Activated naive CD8-positive, alpha-beta T cell treated with anti-CD3 and anti-CD28 coated beads, Interleukin-2, amount 50 U/mL, for 16 hours (primary cell): Measurements from ENCODE around the gene ATF4.

ENCODE experiments used
- DNase-seq: peaks from one replicate; pipeline ENCODE4 v3.0.0-alpha.2; 2020; ENCODE audit warnings: low read depth, low spot score

ATF4 gene

GRCh38 chr22:39520226-39521105 is at the start of gene ATF4:
TSS of gene ATF4 (plus strand) at chr22:39520562. CDS start at chr22:39521446, 884 bp downstream.
- peak; percentile 77 for DNase-seq

GRCh38 chr22:39471381-39472141 is 48.8 kb upstream of the ATF4 start:
- no peak for DNase-seq

DNA sequence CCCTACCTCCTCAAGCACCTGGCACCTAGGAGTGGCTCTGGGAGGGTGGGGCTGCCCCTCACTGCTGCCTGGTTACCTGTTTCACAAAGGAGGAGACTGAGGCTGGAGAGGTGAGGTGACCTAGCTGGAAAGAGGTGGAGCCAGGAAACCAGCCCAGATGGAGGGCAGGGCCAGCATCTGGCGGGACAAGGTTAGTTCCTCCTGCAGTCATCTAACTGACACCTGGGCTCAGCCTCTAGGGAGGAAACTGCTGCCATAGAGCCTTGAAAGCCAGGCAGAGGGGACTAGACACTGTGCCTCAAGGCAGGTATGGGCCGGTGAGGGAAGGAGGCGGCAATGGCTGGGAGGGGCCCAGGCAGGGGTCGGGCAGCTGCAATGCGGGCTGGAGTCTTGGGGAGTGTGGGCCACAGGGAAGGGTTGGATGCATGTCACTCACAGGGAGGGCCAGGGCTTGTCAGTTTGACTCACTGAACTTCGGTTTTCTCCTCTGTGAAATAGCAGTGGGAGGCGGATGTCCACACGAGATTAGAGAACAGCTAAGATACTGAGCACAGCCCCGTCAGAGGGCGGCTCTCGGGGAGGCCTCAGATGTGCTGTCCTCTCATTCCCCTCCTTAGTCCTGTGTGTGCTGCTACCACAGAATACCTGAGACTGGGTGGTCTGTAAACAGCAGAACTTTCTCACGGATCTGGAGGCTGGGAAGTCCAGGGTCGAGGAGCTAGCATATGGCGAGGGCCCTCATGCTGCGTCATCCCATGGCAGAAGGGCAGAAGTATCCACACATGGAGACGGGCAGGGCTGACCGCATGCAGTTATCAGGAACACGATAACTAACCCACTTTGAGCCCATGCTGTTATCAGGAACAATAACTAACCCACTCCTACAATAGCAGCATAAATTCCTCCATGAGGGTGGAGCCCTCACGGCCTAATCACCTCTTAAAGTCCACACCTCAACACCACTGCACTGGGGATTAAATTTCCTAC is 47.5 kb upstream of the ATF4 start:
- no peak for DNase-seq

DNA sequence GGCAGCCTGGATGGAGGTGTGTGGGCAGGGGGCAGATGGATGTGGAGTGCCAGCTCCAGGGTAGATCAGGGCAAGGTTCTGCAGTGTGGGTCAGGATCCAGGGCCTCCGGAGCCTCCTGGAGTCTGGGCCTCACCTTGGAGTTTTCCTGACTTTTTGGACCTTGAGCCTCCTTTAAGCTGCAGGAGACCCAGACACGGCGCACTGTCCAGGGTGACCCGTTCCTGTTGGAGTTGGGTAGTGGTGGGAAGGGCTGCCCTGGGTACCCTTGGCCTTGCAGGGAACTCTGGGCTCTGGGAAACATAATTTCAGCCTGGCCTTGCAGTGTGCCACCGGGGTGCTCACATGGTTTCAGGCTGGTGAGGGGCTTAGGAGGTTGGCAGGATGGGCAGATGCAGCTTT is 46.5 kb upstream of the ATF4 start:
- DNase-seq = no peak

- DNase-seq = no peak
These were observed 45.8 kb upstream of the ATF4 start for GRCh38 chr22:39474351-39475111.

- no peak for DNase-seq
These were observed 45.0 kb upstream of the ATF4 start for GRCh38 chr22:39475337-39475736.

DNA sequence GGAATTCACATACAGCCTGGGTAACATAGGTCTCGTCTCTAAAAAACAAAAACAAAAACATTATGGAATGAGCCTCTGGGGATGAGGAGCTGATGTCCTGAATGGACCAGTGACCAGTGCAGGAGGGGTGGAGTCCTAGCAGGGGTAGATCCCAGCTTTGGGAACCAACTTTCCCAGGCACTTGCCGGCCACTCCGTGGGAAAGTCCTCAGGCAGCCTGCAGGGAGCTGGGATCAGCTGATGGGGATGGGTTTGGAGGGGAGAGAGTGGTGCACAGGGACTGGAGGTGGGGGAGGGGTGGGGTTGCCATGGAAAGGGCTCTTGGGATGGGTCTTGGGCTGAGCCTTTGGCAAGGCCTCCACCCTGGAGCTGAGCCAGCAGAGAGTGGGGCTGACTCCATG is 44.5 kb upstream of the ATF4 start:
- no peak for DNase-seq

- no peak for DNase-seq
These were observed 43.7 kb upstream of the ATF4 start for GRCh38 chr22:39476664-39477063.

GRCh38 chr22:39477542-39477941 is 42.8 kb upstream of the ATF4 start:
- no peak for DNase-seq

DNA sequence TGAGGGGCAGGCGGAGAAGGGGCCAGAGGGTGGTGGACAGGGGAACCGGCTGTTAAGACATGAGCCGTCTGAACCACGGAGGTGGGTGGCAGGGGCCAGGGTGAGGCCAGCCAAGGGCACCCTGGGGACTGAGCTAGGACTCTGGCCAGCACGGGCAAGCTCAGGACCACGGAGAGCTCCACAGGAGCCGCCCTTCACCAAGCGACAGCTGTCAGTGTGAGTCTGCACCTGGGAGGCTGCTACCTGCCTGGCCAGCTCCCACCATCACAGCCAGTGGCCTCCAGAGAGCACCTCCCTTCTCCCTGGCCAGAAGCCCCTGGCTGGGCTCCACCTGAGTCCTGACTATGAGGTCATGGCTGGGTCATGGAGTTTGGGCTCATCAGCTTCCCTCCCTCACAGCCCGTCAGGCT is 41.9 kb upstream of the ATF4 start:
- DNase-seq = no peak

DNA sequence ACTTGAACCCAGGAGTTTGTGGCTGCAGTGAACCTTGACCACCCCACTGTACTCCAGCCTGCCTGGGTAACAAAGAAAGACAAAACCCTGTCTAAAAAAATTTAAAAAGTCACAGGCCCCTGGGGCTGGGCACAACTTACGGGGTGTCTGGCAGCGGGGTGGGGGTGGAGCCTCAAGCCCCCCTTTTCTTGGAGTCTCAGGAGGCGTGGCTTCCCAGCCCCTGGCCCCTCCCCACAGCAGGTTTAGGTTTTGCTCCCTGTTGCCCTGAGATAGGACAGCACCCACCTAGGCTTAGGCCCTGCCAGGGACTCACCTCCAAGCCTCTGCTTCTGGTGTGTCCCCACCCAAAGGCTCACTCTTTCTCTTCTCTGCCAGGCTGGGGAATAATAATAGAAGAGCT is 41.1 kb upstream of the ATF4 start:
- no peak for DNase-seq

- DNase-seq = no peak
These were observed 39.8 kb upstream of the ATF4 start for GRCh38 chr22:39480557-39480956.

- no peak for DNase-seq
These were observed 39.3 kb upstream of the ATF4 start for GRCh38 chr22:39481054-39481453.

GRCh38 chr22:39481595-39481994 is 38.8 kb upstream of the ATF4 start:
- DNase-seq = no peak

DNA sequence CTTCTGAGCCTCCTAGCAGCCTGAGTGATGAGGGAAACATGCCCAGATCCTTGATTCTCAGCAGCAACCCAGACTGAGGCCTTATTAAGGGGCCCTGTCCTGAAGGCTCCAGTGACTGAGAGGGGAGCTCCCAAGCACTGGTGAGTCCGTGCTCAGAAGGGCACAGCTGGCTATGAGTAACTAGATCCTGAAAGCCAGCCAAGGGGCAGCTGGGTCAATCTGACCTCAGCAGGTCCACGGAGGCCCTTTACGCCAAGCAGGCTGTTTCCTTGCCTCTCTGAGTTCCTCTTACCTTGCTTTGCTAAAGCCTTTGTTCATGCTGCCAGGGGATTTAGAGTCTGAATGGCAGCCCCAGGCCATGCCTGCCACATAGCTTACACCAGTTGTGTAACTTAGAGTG is 37.6 kb upstream of the ATF4 start:
- no peak for DNase-seq

GRCh38 chr22:39486951-39487825 is 33.2 kb upstream of the ATF4 start:
- no peak for DNase-seq

DNA sequence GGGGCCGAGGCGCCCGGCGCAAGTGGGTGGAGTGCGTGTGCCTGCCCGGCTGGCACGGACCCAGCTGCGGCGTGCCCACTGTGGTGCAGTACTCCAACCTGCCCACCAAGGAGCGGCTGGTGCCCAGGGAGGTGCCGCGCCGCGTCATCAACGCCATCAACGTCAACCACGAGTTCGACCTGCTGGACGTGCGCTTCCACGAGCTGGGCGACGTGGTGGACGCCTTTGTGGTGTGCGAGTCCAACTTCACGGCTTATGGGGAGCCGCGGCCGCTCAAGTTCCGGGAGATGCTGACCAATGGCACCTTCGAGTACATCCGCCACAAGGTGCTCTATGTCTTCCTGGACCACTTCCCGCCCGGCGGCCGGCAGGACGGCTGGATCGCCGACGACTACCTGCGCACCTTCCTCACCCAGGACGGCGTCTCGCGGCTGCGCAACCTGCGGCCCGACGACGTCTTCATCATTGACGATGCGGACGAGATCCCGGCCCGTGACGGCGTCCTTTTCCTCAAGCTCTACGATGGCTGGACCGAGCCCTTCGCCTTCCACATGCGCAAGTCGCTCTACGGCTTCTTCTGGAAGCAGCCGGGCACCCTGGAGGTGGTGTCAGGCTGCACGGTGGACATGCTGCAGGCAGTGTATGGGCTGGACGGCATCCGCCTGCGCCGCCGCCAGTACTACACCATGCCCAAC is 32.4 kb upstream of the ATF4 start:
- no peak for DNase-seq

DNA sequence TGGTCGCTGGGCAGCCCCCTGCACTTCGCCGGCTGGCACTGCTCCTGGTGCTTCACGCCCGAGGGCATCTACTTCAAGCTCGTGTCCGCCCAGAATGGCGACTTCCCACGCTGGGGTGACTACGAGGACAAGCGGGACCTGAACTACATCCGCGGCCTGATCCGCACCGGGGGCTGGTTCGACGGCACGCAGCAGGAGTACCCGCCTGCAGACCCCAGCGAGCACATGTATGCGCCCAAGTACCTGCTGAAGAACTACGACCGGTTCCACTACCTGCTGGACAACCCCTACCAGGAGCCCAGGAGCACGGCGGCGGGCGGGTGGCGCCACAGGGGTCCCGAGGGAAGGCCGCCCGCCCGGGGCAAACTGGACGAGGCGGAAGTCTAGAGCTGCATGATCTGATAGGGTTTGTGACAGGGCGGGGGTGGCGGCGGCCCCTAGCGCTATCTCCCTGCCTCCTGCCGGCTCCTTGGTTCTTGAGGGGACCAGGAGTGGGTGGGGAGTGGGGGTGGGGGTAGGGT is 31.7 kb upstream of the ATF4 start:
- DNase-seq = no peak
